ENCODE data around the gene ERC1.

ERC1 gene

DNA sequence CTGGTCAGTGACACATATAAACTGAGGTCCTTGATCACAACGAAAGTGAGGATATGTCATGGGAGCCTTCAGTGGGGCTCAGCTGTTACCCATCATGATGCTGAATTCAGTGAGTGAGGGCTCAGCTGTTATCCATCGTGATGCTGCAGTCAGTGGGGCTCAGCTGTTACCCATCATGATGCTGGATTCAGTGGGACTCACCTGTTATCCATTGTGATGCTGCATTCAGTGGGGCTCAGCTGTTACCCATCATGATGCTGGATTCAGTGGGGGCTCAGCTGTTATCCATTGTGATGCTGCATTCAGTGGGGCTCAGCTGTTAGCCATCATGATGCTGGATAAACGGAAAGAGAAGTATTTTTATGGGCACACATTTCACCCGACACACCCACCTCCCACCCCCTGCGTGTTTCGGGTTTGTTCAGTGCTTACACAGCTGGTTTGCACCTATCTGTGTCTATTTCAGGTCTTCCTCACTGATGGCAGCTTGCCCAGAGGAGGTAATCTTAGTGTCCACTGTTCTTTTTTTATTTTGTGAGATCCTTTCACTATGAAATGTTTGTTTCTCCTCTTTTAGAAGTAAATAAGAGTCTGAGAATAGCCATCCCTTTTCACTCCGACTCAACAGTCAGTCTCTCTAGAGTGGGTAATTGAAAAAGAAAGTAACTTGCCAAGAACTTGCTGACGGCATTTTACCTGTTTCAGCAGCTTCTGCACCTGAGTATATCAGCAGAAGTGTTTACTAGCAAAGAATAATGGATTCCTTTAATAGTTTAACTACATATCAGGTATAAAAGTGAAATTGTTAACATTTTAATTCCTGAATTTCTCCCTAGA, 183.0 kb downstream of the ERC1 start:
- no peak overlapping the region for H3K27ac ChIP-seq (replicated peaks)
- no peak overlapping the region for H3K4me3 ChIP-seq (replicated peaks; ENCODE audit: insufficient read depth, low read length)
- H3K27me3 ChIP-seq (ENCODE audit: insufficient read depth, poor library complexity, severe bottlenecking), result no peaks in the 10 kb centered on the region
- no peak for DNase-seq (ENCODE audit: low read depth in 1 of 2, low spot score in 1 of 2)
- TF ChIP-seq GABPA (IDR thresholded peaks at IDR 0.05; ENCODE audit: low read depth), result no peak
- TF ChIP-seq, protein P1, sequence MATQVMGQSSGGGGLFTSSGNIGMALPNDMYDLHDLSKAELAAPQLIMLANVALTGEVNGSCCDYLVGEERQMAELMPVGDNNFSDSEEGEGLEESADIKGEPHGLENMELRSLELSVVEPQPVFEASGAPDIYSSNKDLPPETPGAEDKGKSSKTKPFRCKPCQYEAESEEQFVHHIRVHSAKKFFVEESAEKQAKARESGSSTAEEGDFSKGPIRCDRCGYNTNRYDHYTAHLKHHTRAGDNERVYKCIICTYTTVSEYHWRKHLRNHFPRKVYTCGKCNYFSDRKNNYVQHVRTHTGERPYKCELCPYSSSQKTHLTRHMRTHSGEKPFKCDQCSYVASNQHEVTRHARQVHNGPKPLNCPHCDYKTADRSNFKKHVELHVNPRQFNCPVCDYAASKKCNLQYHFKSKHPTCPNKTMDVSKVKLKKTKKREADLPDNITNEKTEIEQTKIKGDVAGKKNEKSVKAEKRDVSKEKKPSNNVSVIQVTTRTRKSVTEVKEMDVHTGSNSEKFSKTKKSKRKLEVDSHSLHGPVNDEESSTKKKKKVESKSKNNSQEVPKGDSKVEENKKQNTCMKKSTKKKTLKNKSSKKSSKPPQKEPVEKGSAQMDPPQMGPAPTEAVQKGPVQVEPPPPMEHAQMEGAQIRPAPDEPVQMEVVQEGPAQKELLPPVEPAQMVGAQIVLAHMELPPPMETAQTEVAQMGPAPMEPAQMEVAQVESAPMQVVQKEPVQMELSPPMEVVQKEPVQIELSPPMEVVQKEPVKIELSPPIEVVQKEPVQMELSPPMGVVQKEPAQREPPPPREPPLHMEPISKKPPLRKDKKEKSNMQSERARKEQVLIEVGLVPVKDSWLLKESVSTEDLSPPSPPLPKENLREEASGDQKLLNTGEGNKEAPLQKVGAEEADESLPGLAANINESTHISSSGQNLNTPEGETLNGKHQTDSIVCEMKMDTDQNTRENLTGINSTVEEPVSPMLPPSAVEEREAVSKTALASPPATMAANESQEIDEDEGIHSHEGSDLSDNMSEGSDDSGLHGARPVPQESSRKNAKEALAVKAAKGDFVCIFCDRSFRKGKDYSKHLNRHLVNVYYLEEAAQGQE (IDR thresholded peaks at IDR 0.05; ENCODE audit: insufficient replicate concordance, low read depth), result no peak
- TF ChIP-seq POLR2AphosphoS5 (IDR thresholded peaks at IDR 0.05; ENCODE audit: low read depth), result no peak
- TF ChIP-seq SPI1 (IDR thresholded peaks at IDR 0.05; ENCODE audit: borderline replicate concordance, low read depth), result no peak
- TF ChIP-seq, protein P2, sequence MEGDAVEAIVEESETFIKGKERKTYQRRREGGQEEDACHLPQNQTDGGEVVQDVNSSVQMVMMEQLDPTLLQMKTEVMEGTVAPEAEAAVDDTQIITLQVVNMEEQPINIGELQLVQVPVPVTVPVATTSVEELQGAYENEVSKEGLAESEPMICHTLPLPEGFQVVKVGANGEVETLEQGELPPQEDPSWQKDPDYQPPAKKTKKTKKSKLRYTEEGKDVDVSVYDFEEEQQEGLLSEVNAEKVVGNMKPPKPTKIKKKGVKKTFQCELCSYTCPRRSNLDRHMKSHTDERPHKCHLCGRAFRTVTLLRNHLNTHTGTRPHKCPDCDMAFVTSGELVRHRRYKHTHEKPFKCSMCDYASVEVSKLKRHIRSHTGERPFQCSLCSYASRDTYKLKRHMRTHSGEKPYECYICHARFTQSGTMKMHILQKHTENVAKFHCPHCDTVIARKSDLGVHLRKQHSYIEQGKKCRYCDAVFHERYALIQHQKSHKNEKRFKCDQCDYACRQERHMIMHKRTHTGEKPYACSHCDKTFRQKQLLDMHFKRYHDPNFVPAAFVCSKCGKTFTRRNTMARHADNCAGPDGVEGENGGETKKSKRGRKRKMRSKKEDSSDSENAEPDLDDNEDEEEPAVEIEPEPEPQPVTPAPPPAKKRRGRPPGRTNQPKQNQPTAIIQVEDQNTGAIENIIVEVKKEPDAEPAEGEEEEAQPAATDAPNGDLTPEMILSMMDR (IDR thresholded peaks at IDR 0.05; ENCODE audit: insufficient read depth, low read length), result no peak

DNA sequence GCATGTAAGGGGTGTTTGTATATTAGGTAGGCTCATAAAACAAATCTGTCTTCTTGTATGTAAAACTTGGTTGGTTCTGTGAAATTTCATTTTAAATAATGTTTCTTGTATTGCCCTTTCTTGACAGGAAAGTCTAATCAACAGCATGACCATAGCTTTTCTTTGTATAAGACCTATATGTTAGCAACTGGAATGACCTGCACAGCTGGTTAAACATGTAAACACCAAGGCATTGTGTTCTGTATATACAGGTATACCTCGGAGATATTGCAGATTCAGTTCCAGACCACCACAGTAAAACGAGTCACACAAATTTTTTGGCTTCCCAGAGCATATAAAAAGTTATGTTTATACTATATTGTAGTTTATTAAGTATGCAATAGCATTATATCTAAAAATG, 183.6 kb downstream of the ERC1 start:
- Histone ChIP-seq H3K4me3 (replicated peaks; ENCODE audit: insufficient read depth, low read length) (no peak overlapping the region), H3K27me3 (ENCODE audit: insufficient read depth, poor library complexity, severe bottlenecking) (no peaks in the 10 kb centered on the region), H3K27ac (replicated peaks) (no peak overlapping the region)
- DNase-seq (ENCODE audit: low read depth in 1 of 2, low spot score in 1 of 2), result no peak
- TF ChIP-seq, protein P2 (IDR thresholded peaks at IDR 0.05; ENCODE audit: insufficient read depth, low read length), result no peak
- TF ChIP-seq POLR2AphosphoS5 (IDR thresholded peaks at IDR 0.05; ENCODE audit: low read depth) (no peak), GABPA (IDR thresholded peaks at IDR 0.05; ENCODE audit: low read depth) (no peak), SPI1 (IDR thresholded peaks at IDR 0.05; ENCODE audit: borderline replicate concordance, low read depth) (no peak)

DNA sequence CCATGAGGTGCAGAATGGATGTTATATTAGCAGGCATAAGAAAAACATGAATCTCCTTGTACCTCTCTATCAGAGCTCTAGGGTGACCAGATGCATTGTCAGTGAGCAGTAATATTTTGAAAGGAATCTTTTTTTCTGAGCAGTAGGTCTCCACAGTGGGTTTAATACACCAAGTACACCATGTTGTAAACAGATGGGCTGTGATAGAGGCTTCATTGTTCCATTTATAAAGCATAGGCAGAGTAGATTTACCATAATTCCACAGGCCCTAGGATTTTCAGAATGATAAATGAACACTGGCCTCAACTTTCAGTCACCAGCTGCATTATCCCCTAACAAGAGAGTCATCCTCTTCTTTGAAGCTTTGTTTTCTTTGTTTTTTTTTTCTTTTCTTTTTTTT, 185.2 kb downstream of the ERC1 start:
- no peak for DNase-seq (ENCODE audit: low read depth in 1 of 2, low spot score in 1 of 2)
- Histone ChIP-seq H3K27ac (replicated peaks) (no peak overlapping the region), H3K27me3 (ENCODE audit: insufficient read depth, poor library complexity, severe bottlenecking) (no peaks in the 10 kb centered on the region), H3K4me3 (replicated peaks; ENCODE audit: insufficient read depth, low read length) (no peak overlapping the region)
- TF ChIP-seq, protein P2 (IDR thresholded peaks at IDR 0.05; ENCODE audit: insufficient read depth, low read length), result no peak
- TF ChIP-seq, protein P1 (IDR thresholded peaks at IDR 0.05; ENCODE audit: insufficient replicate concordance, low read depth), result no peak
- TF ChIP-seq GABPA (IDR thresholded peaks at IDR 0.05; ENCODE audit: low read depth) (no peak), POLR2AphosphoS5 (IDR thresholded peaks at IDR 0.05; ENCODE audit: low read depth) (no peak), SPI1 (IDR thresholded peaks at IDR 0.05; ENCODE audit: borderline replicate concordance, low read depth) (no peak)
